Kidney epithelial cell (primary cell): ENCODE data around the gene SLAMF6. TPM values are rescaled to one million over a fixed set of nuclear protein-coding genes. Genes with fewer than 3 reads are reported as not detected.

ENCODE experiments used
- DNase-seq: peaks from one replicate; pipeline ENCODE4 v3.0.0-alpha.2; 2010; ENCODE audit warnings: low read depth
- H3K27me3 ChIP-seq: 2 replicates; pipeline ENCODE4 v1.6.0; 2011; ENCODE audit warnings: low read length; ENCODE audit not compliant: control insufficient read depth, insufficient read depth
- H3K36me3 ChIP-seq: 2 replicates; pipeline ENCODE4 v1.5.1; 2011; ENCODE audit warnings: low read length; ENCODE audit not compliant: control insufficient read depth, insufficient read depth
- H3K4me3 ChIP-seq: 2 replicates; pipeline ENCODE4 v1.5.1; 2011; ENCODE audit warnings: low read depth, mild to moderate bottlenecking, control low read depth, low read length
- CTCF ChIP-seq: IDR thresholded peaks from 2 replicates; pipeline ENCODE4 v1.5.1; 2011; ENCODE audit warnings: mild to moderate bottlenecking, moderate library complexity, low read length, control low read depth, inconsistent platforms; ENCODE audit not compliant: insufficient read depth, poor library complexity, severe bottlenecking
- total RNA-seq: library from RNA; depleted of rRNA; stranded (reverse); fragments of >200 nt; gene quantifications from 2 replicates; pipeline ENCODE4 v1.2.3, GENCODE V29; 2015

Gene SLAMF6
- total RNA-seq, 1 donor from 2014 or later: not detected

DNA sequence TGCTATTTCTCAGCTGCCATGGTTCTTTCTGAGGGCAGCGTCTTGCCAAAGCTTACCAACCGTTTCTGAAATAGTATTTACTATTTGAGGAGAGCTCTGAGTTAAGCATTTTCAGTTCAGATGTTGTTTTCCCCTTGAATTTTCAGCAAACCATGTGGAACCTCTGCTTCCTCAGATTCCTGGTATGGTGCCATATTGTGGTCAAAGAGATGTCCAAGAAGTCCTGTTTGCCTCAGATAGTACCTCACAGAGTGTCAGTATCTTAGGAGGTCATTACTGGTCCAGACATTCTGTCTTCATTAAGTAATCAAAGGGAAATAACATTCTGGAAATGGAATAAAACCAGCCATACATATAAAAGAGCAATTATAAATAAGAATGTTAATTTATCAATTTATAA is 86.1 kb downstream of the SLAMF6 start:
- no peak overlapping the region for H3K4me3 ChIP-seq
- TF ChIP-seq CTCF: no peak
- no peaks in the 10 kb centered on the region for H3K36me3 ChIP-seq
- DNase-seq: no peak
- no peaks in the 10 kb centered on the region for H3K27me3 ChIP-seq

Other genes starting within 250 kb of the SLAMF6 start
- gene PEX19, start 238.1 kb downstream of the SLAMF6 start, total RNA-seq: 43.8 and 45.8 TPM in 2 replicates
- 130 and 152 TPM in 2 replicates for gene COPA, start 180.0 kb downstream of the SLAMF6 start, total RNA-seq
- 71.9 and 91.3 TPM in 2 replicates for gene NCSTN, start 179.9 kb downstream of the SLAMF6 start, total RNA-seq
- 0.08 TPM in 1 of 2 replicates, not detected in the other for gene NHLH1, start 156.2 kb downstream of the SLAMF6 start, total RNA-seq
- gene VANGL2, start 122.7 kb downstream of the SLAMF6 start, total RNA-seq: 17.0 and 18.2 TPM in 2 replicates
- not detected in 2 replicates for gene CD84, start 56.2 kb upstream of the SLAMF6 start, total RNA-seq
- gene SLAMF1, start 123.8 kb upstream of the SLAMF6 start, total RNA-seq: not detected in 2 replicates
- not detected in 2 replicates for gene CD48, start 188.6 kb upstream of the SLAMF6 start, total RNA-seq
- gene SLAMF7, start 216.0 kb upstream of the SLAMF6 start, total RNA-seq: 0.08 and 0.21 TPM in 2 replicates